ENCODE results near the gene POU2F2. TPM values are rescaled to one million over a fixed set of nuclear protein-coding genes. Genes with fewer than 3 reads are reported as not detected.
"Not testable (repeated sequence)": the region's sequence is repeated elsewhere in the genome, so short reads cannot be mapped to it uniquely, and the experiment has no call there.

Gene POU2F2
- total RNA-seq, 2 experiments from 2014 or later = 19.6 to 22.9 TPM

GRCh38 chr19:42102877-42103276, 29.4 kb downstream of the POU2F2 start:
- Mint-ChIP-seq H3K4me1 (peaks cover 11% of the 10 kb centered on the region), H3K4me3 (no peak overlapping the region), H3K36me3 (ENCODE audit: low read depth) (no peaks in the 10 kb centered on the region), H3K27me3 (no peaks in the 10 kb centered on the region), H3K9me3 (no peaks in the 10 kb centered on the region), H3K27ac (no peak overlapping the region)
- DNase-seq = no peak
- POLR2A ChIA-PET = interaction anchor here (0.7 kb wide), 1 partner anchor 174 kb away, joined by 12 read pairs; no protein-coding TSS in a partner anchor
- CTCF ChIA-PET = interaction anchor here (1.5 kb wide), 1 partner anchor 11 kb away, joined by 4 read pairs; no protein-coding TSS in a partner anchor

- H3K27ac Mint-ChIP-seq; H3K9me3 Mint-ChIP-seq; H3K4me1 Mint-ChIP-seq; H3K36me3 Mint-ChIP-seq (ENCODE audit: low read depth); H3K27me3 Mint-ChIP-seq; DNase-seq; POLR2A ChIA-PET; H3K4me3 Mint-ChIP-seq: not testable (repeated sequence)
- CTCF ChIA-PET = interaction anchor here (0.8 to 1.3 kb wide), 3 partner anchors 10 to 32 kb away, joined by 3 to 5 read pairs (median 3); partner anchors contain the start of gene POU2F2
These were observed 32.0 kb downstream of the POU2F2 start for GRCh38 chr19:42100241-42100640.

- Mint-ChIP-seq H3K27me3 (no peaks in the 10 kb centered on the region), H3K36me3 (ENCODE audit: low read depth) (peaks cover 10% of the 10 kb centered on the region), H3K4me3 (no peak overlapping the region), H3K9me3 (no peaks in the 10 kb centered on the region), H3K4me1 (no peaks in the 10 kb centered on the region), H3K27ac (no peak overlapping the region)
- DNase-seq = no peak
- POLR2A ChIA-PET = no interaction called here
- CTCF ChIA-PET = interaction anchor here (1.1 to 1.3 kb wide), 2 partner anchors 9 to 33 kb away, joined by 3 to 5 read pairs; partner anchors contain the start of gene POU2F2
These were observed 32.8 kb downstream of the POU2F2 start for GRCh38 chr19:42099336-42099925.

- POLR2A ChIA-PET = no interaction called here
- no peaks in the 10 kb centered on the region for H3K27me3 Mint-ChIP-seq
- no peaks in the 10 kb centered on the region for H3K4me1 Mint-ChIP-seq
- no peaks in the 10 kb centered on the region for H3K9me3 Mint-ChIP-seq
- no peak overlapping the region for H3K4me3 Mint-ChIP-seq
- CTCF ChIA-PET = no interaction called here
- H3K36me3 Mint-ChIP-seq (ENCODE audit: low read depth) = peaks cover 12% of the 10 kb centered on the region
- H3K27ac Mint-ChIP-seq = no peak overlapping the region
- DNase-seq = no peak
These were observed 33.5 kb downstream of the POU2F2 start for GRCh38 chr19:42098781-42099180.

GRCh38 chr19:42097461-42097860, 34.8 kb downstream of the POU2F2 start:
- POLR2A ChIA-PET = interaction anchor here (0.6 kb wide), 1 partner anchor 84 kb away, joined by 6 read pairs; no protein-coding TSS in a partner anchor
- Mint-ChIP-seq H3K4me3 (no peak overlapping the region), H3K4me1 (peaks cover 2% of the 10 kb centered on the region), H3K27ac (no peak overlapping the region), H3K9me3 (no peaks in the 10 kb centered on the region), H3K36me3 (ENCODE audit: low read depth) (peaks cover 12% of the 10 kb centered on the region), H3K27me3 (no peaks in the 10 kb centered on the region)
- no peak for DNase-seq
- CTCF ChIA-PET = interaction anchor here (1.0 kb wide), 1 partner anchor 16 kb away, joined by 3 read pairs; no protein-coding TSS in a partner anchor

GRCh38 chr19:42096255-42096837, 35.9 kb downstream of the POU2F2 start:
- Mint-ChIP-seq H3K27me3 (no peaks in the 10 kb centered on the region), H3K4me1 (peaks cover 12% of the 10 kb centered on the region), H3K4me3 (no peak overlapping the region), H3K36me3 (ENCODE audit: low read depth) (peaks cover 14% of the 10 kb centered on the region), H3K27ac (no peak overlapping the region), H3K9me3 (no peaks in the 10 kb centered on the region)
- no peak for DNase-seq
- ChIA-PET CTCF (interaction anchor here (1.0 to 1.9 kb wide), 2 partner anchors 12 to 17 kb away, joined by 3 to 9 read pairs; no protein-coding TSS in a partner anchor), POLR2A (no interaction called here)

- no peaks in the 10 kb centered on the region for H3K27me3 Mint-ChIP-seq
- ChIA-PET CTCF (interaction anchor here (1.9 kb wide), 1 partner anchor 13 kb away, joined by 9 read pairs; no protein-coding TSS in a partner anchor), POLR2A (no interaction called here)
- no peak for DNase-seq
- H3K36me3 Mint-ChIP-seq (ENCODE audit: low read depth) = peaks cover 14% of the 10 kb centered on the region
- H3K4me3 Mint-ChIP-seq = no peak overlapping the region
- H3K27ac Mint-ChIP-seq = no peak overlapping the region
- no peaks in the 10 kb centered on the region for H3K9me3 Mint-ChIP-seq
- H3K4me1 Mint-ChIP-seq = peaks cover 18% of the 10 kb centered on the region
These were observed 36.4 kb downstream of the POU2F2 start for GRCh38 chr19:42095814-42096230.

- ChIA-PET CTCF (interaction anchor here (1.0 to 1.9 kb wide), 2 partner anchors 13 to 19 kb away, joined by 3 to 9 read pairs; no protein-coding TSS in a partner anchor), POLR2A (no interaction called here)
- Mint-ChIP-seq H3K27ac (no peak overlapping the region), H3K36me3 (ENCODE audit: low read depth) (peaks cover 17% of the 10 kb centered on the region), H3K4me1 (peaks cover 23% of the 10 kb centered on the region), H3K9me3 (no peaks in the 10 kb centered on the region), H3K27me3 (no peaks in the 10 kb centered on the region), H3K4me3 (no peak overlapping the region)
- DNase-seq = no peak
These were observed 37.0 kb downstream of the POU2F2 start for GRCh38 chr19:42095142-42095813.

- Mint-ChIP-seq H3K27me3 (no peaks in the 10 kb centered on the region), H3K36me3 (ENCODE audit: low read depth) (peaks cover 17% of the 10 kb centered on the region), H3K9me3 (no peaks in the 10 kb centered on the region), H3K4me3 (no peak overlapping the region), H3K27ac (no peak overlapping the region), H3K4me1 (peaks cover 37% of the 10 kb centered on the region)
- ChIA-PET CTCF (interaction anchor here (0.6 kb wide), 1 partner anchor 42 kb away, joined by 3 read pairs; no protein-coding TSS in a partner anchor), POLR2A (no interaction called here)
- DNase-seq = no peak
These were observed 38.3 kb downstream of the POU2F2 start for GRCh38 chr19:42093926-42094325.

- peaks cover 17% of the 10 kb centered on the region for H3K36me3 Mint-ChIP-seq (ENCODE audit: low read depth)
- H3K4me1 Mint-ChIP-seq = peaks cover 41% of the 10 kb centered on the region
- no peaks in the 10 kb centered on the region for H3K27me3 Mint-ChIP-seq
- no peak overlapping the region for H3K27ac Mint-ChIP-seq
- H3K9me3 Mint-ChIP-seq = no peaks in the 10 kb centered on the region
- CTCF ChIA-PET = interaction anchor here (0.6 kb wide), 1 partner anchor 42 kb away, joined by 3 read pairs; no protein-coding TSS in a partner anchor
- no peak for DNase-seq
- POLR2A ChIA-PET = no interaction called here
- no peak overlapping the region for H3K4me3 Mint-ChIP-seq
These were observed 38.7 kb downstream of the POU2F2 start for GRCh38 chr19:42093505-42093904.

GRCh38 chr19:42092350-42092749, 39.9 kb downstream of the POU2F2 start:
- Mint-ChIP-seq H3K27me3 (no peaks in the 10 kb centered on the region), H3K27ac (peak overlapping the region; percentile 84)
- CTCF ChIA-PET = no interaction called here

GRCh38 chr19:42091742-42092141, 40.5 kb downstream of the POU2F2 start:
- ChIA-PET CTCF (no interaction called here), POLR2A (no interaction called here)
- no peaks in the 10 kb centered on the region for H3K9me3 Mint-ChIP-seq

More at GRCh38 chr19:42092350-42092749, 39.9 kb downstream of the POU2F2 start:
- H3K9me3 Mint-ChIP-seq = no peaks in the 10 kb centered on the region
- H3K4me1 Mint-ChIP-seq = peaks cover 43% of the 10 kb centered on the region
- POLR2A ChIA-PET = no interaction called here
- DNase-seq = peak; percentile 72
- H3K36me3 Mint-ChIP-seq (ENCODE audit: low read depth) = peaks cover 17% of the 10 kb centered on the region
- no peak overlapping the region for H3K4me3 Mint-ChIP-seq

GRCh38 chr19:42091300-42091699, 40.9 kb downstream of the POU2F2 start:
- H3K9me3 Mint-ChIP-seq = no peaks in the 10 kb centered on the region
- peak overlapping the region; percentile 87 for H3K27ac Mint-ChIP-seq
- peak overlapping the region; percentile 8 for H3K4me3 Mint-ChIP-seq
- ChIA-PET POLR2A (no interaction called here), CTCF (no interaction called here)
- H3K4me1 Mint-ChIP-seq = peaks cover 43% of the 10 kb centered on the region
- no peaks in the 10 kb centered on the region for H3K27me3 Mint-ChIP-seq
- peaks cover 13% of the 10 kb centered on the region for H3K36me3 Mint-ChIP-seq (ENCODE audit: low read depth)
- DNase-seq = no peak

More at GRCh38 chr19:42091742-42092141, 40.5 kb downstream of the POU2F2 start:
- Mint-ChIP-seq H3K36me3 (ENCODE audit: low read depth) (peaks cover 16% of the 10 kb centered on the region), H3K4me3 (no peak overlapping the region), H3K27me3 (no peaks in the 10 kb centered on the region), H3K4me1 (peaks cover 43% of the 10 kb centered on the region), H3K27ac (no peak overlapping the region)
- DNase-seq = no peak
